GM10266 (cell line): ENCODE data around the gene HS6ST1.

Experiments used
- DNase-seq: peaks from one replicate; pipeline ENCODE4 v3.0.0; 2012; ENCODE audit errors: extremely low spot score
- CTCF ChIP-seq: IDR thresholded peaks from 2 replicates; pipeline ENCODE4 v1.5.1; 2012; ENCODE audit warnings: mild to moderate bottlenecking, low read depth; ENCODE audit not compliant: control insufficient read depth, insufficient read depth; ENCODE audit errors: missing control alignments

Gene HS6ST1

GRCh38 chr2:128304715-128305554 lies 13.7 kb downstream of the HS6ST1 start:
- DNase-seq = no peak
- no peak for TF ChIP-seq CTCF

- no peak for DNase-seq
- no peak for TF ChIP-seq CTCF
These were observed 14.3 kb downstream of the HS6ST1 start for GRCh38 chr2:128304330-128304714.

- no peak for TF ChIP-seq CTCF
- no peak for DNase-seq
These were observed 14.8 kb downstream of the HS6ST1 start for GRCh38 chr2:128303911-128304310.

- no peak for TF ChIP-seq CTCF
- DNase-seq = no peak
These were observed 15.4 kb downstream of the HS6ST1 start for GRCh38 chr2:128303095-128303791.

- TF ChIP-seq CTCF = no peak
These were observed 16.0 kb downstream of the HS6ST1 start for GRCh38 chr2:128302744-128303067.

GRCh38 chr2:128302011-128302743 lies 16.5 kb downstream of the HS6ST1 start:
- TF ChIP-seq CTCF = no peak
- no peak for DNase-seq

More at GRCh38 chr2:128302744-128303067, 16.0 kb downstream of the HS6ST1 start:
- DNase-seq = no peak
